HUES64 (cell line): Measurements from ENCODE around the gene SEC22C.
A peak's percentile ranks its signal among the peaks of the same experiment; 100 is the strongest.

Experiments
- H3K27ac ChIP-seq: 2 replicates; pipeline ENCODE4 v1.7.0; 2013; ENCODE audit warnings: low read depth, low read length, inconsistent platforms
- H3K27me3 ChIP-seq: 2 replicates; pipeline ENCODE4 v1.6.1; 2013; ENCODE audit warnings: mild to moderate bottlenecking, low read length; ENCODE audit not compliant: insufficient read depth
- H3K36me3 ChIP-seq: 2 replicates; pipeline ENCODE4 v1.6.1; 2013; ENCODE audit warnings: mild to moderate bottlenecking, low read length; ENCODE audit not compliant: insufficient read depth
- H3K4me1 ChIP-seq: 2 replicates; pipeline ENCODE4 v1.6.1; 2013; ENCODE audit warnings: mild to moderate bottlenecking, low read length, moderate library complexity; ENCODE audit not compliant: insufficient read depth
- H3K4me3 ChIP-seq: 2 replicates; pipeline ENCODE4 v1.5.1; 2013; ENCODE audit warnings: mild to moderate bottlenecking, low read length, moderate library complexity
- H3K9ac ChIP-seq: 2 replicates; pipeline ENCODE4 v1.6.1; 2013; ENCODE audit warnings: mild to moderate bottlenecking, low read depth, low read length
- H3K9me3 ChIP-seq: 2 replicates; pipeline ENCODE4 v1.6.1; 2013; ENCODE audit warnings: low read depth, low read length; ENCODE audit not compliant: insufficient read depth
- WGBS: fragments of 150-250, 120-280 bp; methylation state at CpG from one replicate; pipeline ENCODE4 v1.1.7; 2013; ENCODE audit warnings: missing lambda C conversion rate; 5-methylcytosine and 5-hydroxymethylcytosine counted together

SEC22C gene

DNA sequence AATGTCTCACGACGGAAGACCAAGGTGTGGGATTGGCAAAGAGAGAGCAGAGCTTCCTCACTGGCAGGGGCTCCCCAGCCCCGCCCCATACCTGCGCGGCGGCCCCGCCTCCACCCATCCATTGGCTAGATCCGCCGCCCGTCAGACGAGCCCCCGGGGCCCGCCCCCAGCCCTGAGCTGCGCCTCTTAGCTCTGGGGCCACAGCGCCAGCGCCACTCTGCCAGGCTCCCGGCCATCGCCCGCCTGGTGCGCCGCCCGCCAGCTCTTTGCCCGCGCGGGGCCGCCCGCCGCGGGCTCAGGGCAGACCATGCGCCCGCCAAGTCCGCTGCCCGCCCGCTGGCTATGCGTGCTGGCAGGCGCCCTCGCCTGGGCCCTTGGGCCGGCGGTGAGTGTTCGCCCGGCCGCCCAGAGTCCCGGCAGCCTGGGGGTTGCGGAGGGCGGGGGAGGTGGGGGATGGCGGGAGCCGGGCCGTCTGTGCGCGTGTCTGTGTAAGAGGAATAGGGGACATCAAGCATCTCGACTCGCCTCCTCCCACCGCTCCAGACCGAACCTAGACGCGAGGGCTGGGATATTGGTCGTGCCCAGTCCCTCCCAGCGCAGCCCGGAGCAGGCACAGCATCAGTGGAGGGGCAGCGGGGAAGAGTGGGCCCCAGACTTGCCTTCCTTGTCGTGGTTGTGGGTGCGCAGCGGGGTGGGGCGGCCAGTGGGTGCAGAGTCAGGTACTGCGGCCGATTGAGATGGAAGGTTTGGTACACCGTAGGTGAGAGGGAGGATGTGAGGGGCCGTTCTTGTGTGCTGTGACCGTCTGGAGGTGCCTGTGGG lies 79.1 kb downstream of the SEC22C start, which contains the start of gene VIPR1:
VIPR1 (plus strand) TSS at position 215 of the 822 bp plus-strand sequence; CDS start at position 308, 93 bp downstream.
- Histone ChIP-seq H3K9ac (no peak within 1 kb of the TSS), H3K27me3 (peaks cover 59% of the 10 kb centered on the region), H3K36me3 (no peaks in the 10 kb centered on the region), H3K9me3 (no peaks in the 10 kb centered on the region), H3K27ac (no peak within 1 kb of the TSS), H3K4me1 (peaks cover 4% of the 10 kb centered on the region; the same call in 1 of the 2 replicates), H3K4me3 (peak within 1 kb of the TSS; percentile 62)
- WGBS, result 8% methylated on average over 68 of the region's 69 CpGs

DNA sequence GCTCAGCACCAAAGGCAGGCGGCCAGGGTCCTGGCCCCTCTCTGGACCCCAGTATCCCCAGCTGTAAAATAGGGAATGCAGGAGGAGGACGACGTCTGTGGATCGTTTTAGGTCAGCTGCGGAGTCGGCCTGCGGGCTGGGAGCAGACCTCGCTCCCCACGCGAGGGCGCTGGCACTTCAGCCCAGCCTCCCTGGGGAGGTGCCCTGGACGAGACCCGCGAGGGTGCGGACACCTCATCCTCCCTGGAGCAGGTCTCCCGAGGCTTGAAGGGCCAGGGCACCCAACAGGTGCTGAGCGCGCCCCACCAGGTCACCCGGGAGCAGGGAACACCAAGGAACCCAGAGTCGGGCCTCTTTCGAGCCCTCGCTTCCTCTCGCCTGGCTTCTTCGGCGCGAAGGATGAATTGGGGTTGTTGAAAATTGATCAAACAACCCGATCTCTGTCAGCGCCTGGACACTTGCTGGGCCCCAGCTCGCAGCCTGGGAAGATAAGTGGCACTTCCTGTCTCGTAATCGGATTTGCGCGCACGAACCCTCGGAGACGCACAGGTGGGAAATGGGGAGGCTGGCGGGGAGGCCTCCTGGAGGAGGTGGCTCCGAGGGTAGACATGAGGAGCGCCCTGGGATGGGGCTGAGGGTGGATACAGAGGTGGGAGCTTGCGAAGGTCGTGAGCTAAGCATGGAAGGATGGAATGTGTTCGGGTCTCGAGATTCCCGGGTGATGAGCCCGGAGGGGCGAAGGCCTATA lies 79.9 kb downstream of the SEC22C start:
- Histone ChIP-seq H3K4me3 (peak overlapping the region; percentile 62), H3K4me1 (peaks cover 5% of the 10 kb centered on the region), H3K9me3 (no peaks in the 10 kb centered on the region), H3K27ac (no peak overlapping the region), H3K9ac (no peak overlapping the region), H3K27me3 (peaks cover 59% of the 10 kb centered on the region), H3K36me3 (no peaks in the 10 kb centered on the region)
- 1% methylated on average over 46 of the region's 46 CpGs for WGBS

DNA sequence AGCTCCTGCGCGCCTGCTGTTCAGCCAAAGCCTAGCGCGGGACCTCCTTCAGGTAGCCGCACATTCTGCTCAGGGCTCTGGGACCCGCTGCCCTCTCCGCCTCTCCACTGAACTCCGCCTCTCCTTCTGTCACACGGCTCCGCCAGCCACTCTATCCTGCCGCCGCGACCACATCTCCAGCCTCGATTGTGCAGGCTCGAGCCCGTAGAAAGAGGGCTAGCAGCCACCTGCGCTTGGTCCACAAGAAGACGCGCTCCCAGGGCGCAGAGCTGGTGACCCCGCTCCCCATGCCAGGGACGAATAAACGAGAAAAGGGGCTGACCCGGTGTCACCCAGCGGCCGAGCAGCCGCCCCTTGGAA lies 80.5 kb downstream of the SEC22C start:
- Histone ChIP-seq H3K9me3 (no peaks in the 10 kb centered on the region), H3K4me3 (peak overlapping the region; percentile 62), H3K4me1 (peaks cover 10% of the 10 kb centered on the region), H3K36me3 (no peaks in the 10 kb centered on the region), H3K9ac (no peak overlapping the region), H3K27ac (no peak overlapping the region), H3K27me3 (peaks cover 59% of the 10 kb centered on the region)
- 2% methylated on average over 27 of the region's 27 CpGs for WGBS

DNA sequence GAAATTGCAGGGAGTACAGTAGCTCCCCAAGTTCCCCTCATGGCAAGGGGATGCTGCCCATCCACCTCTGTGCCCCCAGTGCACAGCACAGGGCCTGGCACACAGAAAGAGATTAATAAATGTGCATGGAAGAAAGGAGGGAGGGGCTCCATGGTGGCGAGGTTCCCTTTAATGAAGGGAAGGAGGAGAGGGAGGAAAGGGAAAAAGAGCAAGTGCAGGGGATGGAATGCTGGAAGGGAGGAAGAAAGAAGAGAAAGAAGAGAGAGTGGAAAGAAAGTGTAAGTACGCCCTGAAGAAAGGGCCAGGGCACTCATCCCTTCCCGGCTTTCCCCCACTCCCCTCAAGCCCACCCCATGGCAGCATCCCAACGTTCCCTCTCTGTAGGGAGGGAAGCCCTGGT lies 80.9 kb downstream of the SEC22C start:
- H3K9ac ChIP-seq, result no peak overlapping the region
- peak overlapping the region; percentile 62 for H3K4me3 ChIP-seq
- H3K36me3 ChIP-seq, result no peaks in the 10 kb centered on the region
- H3K27ac ChIP-seq, result no peak overlapping the region
- H3K27me3 ChIP-seq, result peaks cover 59% of the 10 kb centered on the region
- no peaks in the 10 kb centered on the region for H3K9me3 ChIP-seq
- H3K4me1 ChIP-seq, result peaks cover 10% of the 10 kb centered on the region
- 5% methylated on average over 3 of the region's 4 CpGs for WGBS

DNA sequence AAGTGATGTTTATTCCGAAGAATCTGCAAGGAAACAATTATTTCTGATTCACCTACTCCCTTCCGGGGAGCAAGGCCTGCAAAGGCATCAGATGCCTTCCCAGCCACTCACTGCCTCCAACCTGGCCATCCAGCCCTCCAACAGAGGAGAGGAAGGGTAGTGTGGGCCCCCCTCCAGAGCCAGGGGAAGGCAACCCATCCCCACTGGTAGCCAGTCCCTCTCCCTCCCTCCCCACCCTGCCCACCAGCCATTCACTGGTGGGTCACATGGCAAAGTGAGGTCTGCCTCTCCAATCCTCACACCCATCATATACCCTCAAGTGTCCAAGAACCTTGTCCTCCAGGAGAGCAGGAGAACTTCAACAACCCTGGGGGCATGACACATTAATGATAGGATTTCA lies 81.7 kb downstream of the SEC22C start:
- H3K4me3 ChIP-seq, result no peak overlapping the region
- H3K27me3 ChIP-seq, result peaks cover 59% of the 10 kb centered on the region
- peaks cover 10% of the 10 kb centered on the region for H3K4me1 ChIP-seq
- 80% methylated on average over 2 of the region's 2 CpGs for WGBS
- no peaks in the 10 kb centered on the region for H3K36me3 ChIP-seq
- H3K9me3 ChIP-seq, result no peaks in the 10 kb centered on the region
- no peak overlapping the region for H3K27ac ChIP-seq
- H3K9ac ChIP-seq, result no peak overlapping the region

DNA sequence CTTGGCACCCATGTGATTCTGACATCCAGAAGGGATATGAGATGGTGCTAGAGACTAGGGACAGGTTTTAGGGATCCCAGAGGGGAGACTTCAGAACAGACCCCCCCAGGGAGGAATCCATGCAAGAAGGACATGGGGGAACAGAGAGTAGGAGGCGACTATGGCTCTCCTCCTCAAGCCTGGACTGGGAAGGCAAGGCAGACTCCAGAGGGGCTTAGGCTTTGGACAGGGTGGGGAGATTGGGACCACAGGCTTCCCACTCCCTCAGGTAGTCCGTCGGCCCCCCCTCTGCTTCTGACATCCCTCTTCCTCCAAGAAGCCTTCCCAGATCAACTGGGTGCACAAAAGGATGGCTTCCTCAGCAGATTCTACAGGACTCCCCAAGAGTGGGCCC lies 82.3 kb downstream of the SEC22C start:
- no peaks in the 10 kb centered on the region for H3K9me3 ChIP-seq
- H3K9ac ChIP-seq, result no peak overlapping the region
- no peak overlapping the region for H3K27ac ChIP-seq
- no peak overlapping the region for H3K4me3 ChIP-seq
- peaks cover 10% of the 10 kb centered on the region for H3K4me1 ChIP-seq
- H3K27me3 ChIP-seq, result peaks cover 59% of the 10 kb centered on the region
- 80% methylated on average over 3 of the region's 3 CpGs for WGBS
- no peaks in the 10 kb centered on the region for H3K36me3 ChIP-seq

DNA sequence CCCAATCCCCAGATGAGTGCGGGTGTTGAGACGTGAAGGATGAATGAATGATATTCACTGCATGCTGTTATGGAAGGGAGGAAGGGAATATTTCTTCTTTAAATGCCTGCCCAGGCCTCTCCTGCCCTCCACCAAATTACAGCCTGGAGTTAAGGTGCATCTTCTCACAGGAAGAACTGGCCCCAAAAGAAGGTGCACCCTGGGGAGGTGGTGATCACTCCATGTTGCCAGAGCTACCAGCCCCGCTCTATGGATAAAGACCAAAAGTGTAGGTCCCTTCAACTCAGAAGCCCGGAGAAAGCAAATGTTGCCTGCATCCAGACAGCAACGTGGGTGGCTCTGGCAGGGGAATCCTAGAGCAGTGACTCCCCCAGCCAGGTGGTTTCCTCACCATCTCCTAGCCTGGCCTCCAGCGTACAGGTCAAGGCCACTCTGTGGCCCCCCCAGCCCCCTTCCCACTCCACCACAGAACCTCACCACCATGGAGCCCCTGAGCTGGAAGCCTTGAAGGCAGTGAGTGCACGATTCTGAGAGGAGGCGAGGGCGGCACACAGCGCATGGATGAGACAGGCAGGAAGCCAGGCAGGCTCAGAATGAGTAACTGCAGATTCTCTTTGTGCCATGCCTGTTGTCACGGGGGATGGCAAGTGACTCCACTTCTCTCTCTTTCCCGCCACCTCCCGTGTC lies 82.8 kb downstream of the SEC22C start:
- Histone ChIP-seq H3K4me1 (peaks cover 10% of the 10 kb centered on the region), H3K4me3 (no peak overlapping the region), H3K36me3 (no peaks in the 10 kb centered on the region), H3K9ac (no peak overlapping the region), H3K9me3 (no peaks in the 10 kb centered on the region), H3K27me3 (peaks cover 56% of the 10 kb centered on the region), H3K27ac (no peak overlapping the region)
- 87% methylated on average over 13 of the region's 13 CpGs for WGBS

DNA sequence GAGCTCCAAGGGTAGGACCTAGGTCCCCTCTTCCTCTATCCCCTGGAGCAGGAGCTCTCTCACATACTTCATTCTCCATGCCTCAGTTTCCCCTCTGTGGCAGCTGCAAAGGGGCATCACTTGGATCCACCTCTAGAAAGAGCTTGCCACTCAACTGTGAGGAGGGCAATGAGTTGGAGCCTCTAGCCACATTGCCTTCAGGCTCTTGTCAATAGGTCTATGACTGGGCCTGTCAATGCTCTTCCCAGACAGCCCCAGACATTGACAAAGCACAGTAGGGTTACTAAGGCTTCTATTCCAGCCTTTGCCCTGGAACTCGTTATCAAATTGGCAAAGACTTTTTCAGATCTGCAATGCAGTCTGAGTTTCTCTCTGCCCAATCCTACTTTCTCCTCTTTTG lies 83.7 kb downstream of the SEC22C start:
- Histone ChIP-seq H3K4me3 (no peak overlapping the region), H3K36me3 (no peaks in the 10 kb centered on the region), H3K27me3 (peaks cover 47% of the 10 kb centered on the region), H3K9ac (no peak overlapping the region), H3K9me3 (no peaks in the 10 kb centered on the region), H3K4me1 (peaks cover 10% of the 10 kb centered on the region), H3K27ac (no peak overlapping the region)
- 76% methylated on average over 1 of the region's 1 CpG for WGBS
